Peyer's patch (tissue), 4 donors: ENCODE measurements around the gene SLC16A12.

Experiments used
- POLR2A ChIP-seq, 2 donors: fragments of 450-650 bp; IDR thresholded peaks; one replicate each; pipeline ENCODE4 v1.5.1; 2017; ENCODE audit warnings: antibody characterized with exemption in 2 of 2, mild to moderate bottlenecking in 2 of 2, moderate library complexity in 2 of 2
- TF ChIP-seq, protein P1 (sequence below), 6 experiments: fragments of 450-650 bp in 4 of 6; fragments of 200-600 bp in 2 of 6; sonication (generic) in 1 of 6; IDR thresholded peaks; one replicate each; pipeline ENCODE4 v1.5.1; 2017 to 2019; ENCODE audit warnings: antibody characterized with exemption in 6 of 6, mild to moderate bottlenecking in 3 of 6, moderate library complexity in 1 of 6

DNA sequence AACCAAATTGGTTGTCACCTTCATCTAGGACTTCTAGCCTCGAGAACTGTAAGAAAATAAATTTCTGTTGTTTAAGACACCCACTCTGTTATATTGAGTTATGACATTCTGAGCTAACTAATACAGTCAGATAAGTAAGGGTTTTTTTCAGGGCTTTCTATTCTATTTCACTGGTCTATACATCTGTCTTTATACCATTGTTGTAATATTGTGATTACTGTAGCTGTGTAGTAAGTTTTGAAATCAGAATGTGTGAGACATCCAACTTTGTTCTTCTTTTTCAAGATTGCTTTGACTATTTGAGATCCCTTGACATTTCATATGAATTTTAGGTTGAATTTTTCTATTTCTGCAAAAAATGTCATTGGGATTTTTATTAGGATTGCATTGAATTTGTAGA, 135.4 kb downstream of the SLC16A12 start:
- TF ChIP-seq POLR2A (IDR thresholded peaks at IDR 0.05) = no peak
- TF ChIP-seq, protein P1, sequence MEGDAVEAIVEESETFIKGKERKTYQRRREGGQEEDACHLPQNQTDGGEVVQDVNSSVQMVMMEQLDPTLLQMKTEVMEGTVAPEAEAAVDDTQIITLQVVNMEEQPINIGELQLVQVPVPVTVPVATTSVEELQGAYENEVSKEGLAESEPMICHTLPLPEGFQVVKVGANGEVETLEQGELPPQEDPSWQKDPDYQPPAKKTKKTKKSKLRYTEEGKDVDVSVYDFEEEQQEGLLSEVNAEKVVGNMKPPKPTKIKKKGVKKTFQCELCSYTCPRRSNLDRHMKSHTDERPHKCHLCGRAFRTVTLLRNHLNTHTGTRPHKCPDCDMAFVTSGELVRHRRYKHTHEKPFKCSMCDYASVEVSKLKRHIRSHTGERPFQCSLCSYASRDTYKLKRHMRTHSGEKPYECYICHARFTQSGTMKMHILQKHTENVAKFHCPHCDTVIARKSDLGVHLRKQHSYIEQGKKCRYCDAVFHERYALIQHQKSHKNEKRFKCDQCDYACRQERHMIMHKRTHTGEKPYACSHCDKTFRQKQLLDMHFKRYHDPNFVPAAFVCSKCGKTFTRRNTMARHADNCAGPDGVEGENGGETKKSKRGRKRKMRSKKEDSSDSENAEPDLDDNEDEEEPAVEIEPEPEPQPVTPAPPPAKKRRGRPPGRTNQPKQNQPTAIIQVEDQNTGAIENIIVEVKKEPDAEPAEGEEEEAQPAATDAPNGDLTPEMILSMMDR (IDR thresholded peaks at IDR 0.05) = no peak
